Measurements from ENCODE around the gene PROSER3.
"Not testable (repeated sequence)": the region's sequence is repeated elsewhere in the genome, so short reads cannot be mapped to it uniquely, and the experiment has no call there.

The PROSER3 gene

GRCh38 chr19:35722897-35723296 lies 35.1 kb upstream of the PROSER3 start:
- no peak for DNase-seq

GRCh38 chr19:35723671-35724070 lies 34.3 kb upstream of the PROSER3 start:
- no peak for DNase-seq

GRCh38 chr19:35724132-35724531 lies 33.8 kb upstream of the PROSER3 start:
- DNase-seq: not testable (repeated sequence)

GRCh38 chr19:35724560-35724959 lies 33.4 kb upstream of the PROSER3 start:
- DNase-seq: no peak

GRCh38 chr19:35725216-35725861 lies 32.6 kb upstream of the PROSER3 start:
- DNase-seq: no peak

GRCh38 chr19:35727053-35727955 lies 30.7 kb upstream of the PROSER3 start:
- DNase-seq: no peak

GRCh38 chr19:35727956-35728706 lies 29.8 kb upstream of the PROSER3 start:
- DNase-seq: no peak

GRCh38 chr19:35729021-35729420 lies 29.0 kb upstream of the PROSER3 start:
- DNase-seq: no peak

GRCh38 chr19:35729763-35730162 lies 28.2 kb upstream of the PROSER3 start:
- DNase-seq: no peak

- DNase-seq: no peak
These were observed 27.6 kb upstream of the PROSER3 start for GRCh38 chr19:35730326-35730725.

GRCh38 chr19:35731353-35731752 lies 26.6 kb upstream of the PROSER3 start:
- no peak for DNase-seq

GRCh38 chr19:35731779-35732405 lies 26.1 kb upstream of the PROSER3 start:
- DNase-seq: no peak

- no peak for DNase-seq
These were observed 25.3 kb upstream of the PROSER3 start for GRCh38 chr19:35732540-35733179.

GRCh38 chr19:35733180-35734125 lies 24.5 kb upstream of the PROSER3 start:
- DNase-seq: no peak

- no peak for DNase-seq
These were observed 23.7 kb upstream of the PROSER3 start for GRCh38 chr19:35734273-35734672.

- no peak for DNase-seq
These were observed 23.1 kb upstream of the PROSER3 start for GRCh38 chr19:35734889-35735288.

GRCh38 chr19:35736913-35737886 lies 20.8 kb upstream of the PROSER3 start:
- DNase-seq: no peak

GRCh38 chr19:35738021-35738886 lies 19.7 kb upstream of the PROSER3 start:
- no peak for DNase-seq

GRCh38 chr19:35738887-35739229 lies 19.1 kb upstream of the PROSER3 start:
- DNase-seq: no peak

All from MV-4-11 (cell line).